Activated CD8-positive, alpha-beta memory T cell treated with anti-CD3 and anti-CD28 coated beads for 24 hours (primary cell): Measurements from ENCODE around the gene RAE1.

Experiments used
- DNase-seq: peaks from one replicate; pipeline ENCODE4 v3.0.0-alpha.2; 2020

Gene RAE1

GRCh38 chr20:57389695-57390603 is 38.9 kb downstream of the RAE1 start:
- DNase-seq: peak; percentile 88

- peak; percentile 91 for DNase-seq
Observed at GRCh38 chr20:57390604-57391438, 39.8 kb downstream of the RAE1 start, which contains the start of gene RBM38. RBM38 (plus strand) TSS chr20:57391396; CDS start chr20:57391582, 186 bp downstream.

DNA sequence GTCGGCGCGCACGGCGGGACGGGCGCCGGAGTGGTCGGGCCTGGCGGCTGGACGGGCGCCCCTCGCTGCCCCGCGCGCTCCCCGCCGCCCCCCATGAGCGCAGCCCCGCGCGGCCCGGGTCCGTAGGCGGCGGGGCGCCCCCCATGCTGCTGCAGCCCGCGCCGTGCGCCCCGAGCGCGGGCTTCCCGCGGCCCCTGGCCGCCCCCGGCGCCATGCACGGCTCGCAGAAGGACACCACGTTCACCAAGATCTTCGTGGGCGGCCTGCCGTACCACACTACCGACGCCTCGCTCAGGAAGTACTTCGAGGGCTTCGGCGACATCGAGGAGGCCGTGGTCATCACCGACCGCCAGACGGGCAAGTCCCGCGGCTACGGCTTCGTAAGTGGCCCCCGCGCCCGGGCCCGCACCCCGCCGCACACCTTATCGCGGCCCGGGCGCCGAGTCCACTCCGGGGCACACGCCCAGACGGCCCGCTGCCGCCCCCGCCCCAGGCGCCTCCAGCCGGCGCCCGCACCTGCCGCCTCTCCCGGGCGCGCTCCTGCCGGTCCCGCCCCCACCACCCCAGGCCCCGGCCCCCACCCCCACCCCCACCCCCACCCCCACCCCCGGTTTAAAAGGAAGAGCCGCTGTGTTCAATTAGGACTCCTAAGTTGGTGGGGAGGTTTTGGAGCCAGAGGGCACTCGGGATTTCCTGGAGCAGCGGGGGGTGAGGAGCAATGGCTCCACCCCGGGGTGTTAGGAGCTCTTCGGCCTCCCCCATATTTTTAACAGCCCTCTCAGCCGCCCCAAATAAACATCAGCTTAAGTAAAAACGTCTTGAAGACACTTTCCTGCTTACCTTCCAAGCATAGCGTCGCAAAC is 40.6 kb downstream of the RAE1 start:
- DNase-seq: peak; percentile 81

DNA sequence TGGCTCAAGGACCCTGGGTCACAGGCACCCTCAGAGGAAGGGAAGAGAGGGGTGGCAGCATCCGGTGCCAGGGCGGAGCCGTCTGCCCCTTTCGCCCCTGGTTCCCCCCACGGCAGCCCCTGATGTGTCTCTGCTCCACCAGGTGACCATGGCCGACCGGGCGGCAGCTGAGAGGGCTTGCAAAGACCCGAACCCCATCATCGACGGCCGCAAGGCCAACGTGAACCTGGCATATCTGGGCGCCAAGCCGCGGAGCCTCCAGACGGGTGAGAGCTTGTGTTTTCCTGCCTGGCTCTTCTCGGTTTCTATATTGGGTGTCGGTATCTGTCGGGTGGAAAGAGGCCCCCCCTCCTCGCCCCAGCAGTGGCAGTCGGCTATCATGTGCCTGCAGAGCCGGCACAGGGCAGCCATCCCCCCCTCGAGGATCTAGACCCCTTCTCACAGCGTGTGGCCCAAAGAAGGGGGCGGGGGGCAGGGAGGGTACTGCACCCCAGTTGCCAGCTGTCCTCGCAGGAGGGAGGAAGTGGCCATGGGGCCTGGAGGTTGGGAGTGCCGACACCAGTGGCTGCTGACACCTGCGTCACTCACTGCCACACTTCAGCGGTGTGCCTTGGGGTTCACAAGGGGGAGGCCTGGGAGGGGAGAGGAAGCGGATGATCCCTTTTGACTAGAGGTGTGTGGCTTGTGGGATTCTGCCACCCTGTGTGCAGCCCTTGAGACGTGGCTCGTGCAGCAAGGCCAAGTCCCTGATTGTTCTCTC is 41.6 kb downstream of the RAE1 start:
- peak; percentile 86 for DNase-seq

DNA sequence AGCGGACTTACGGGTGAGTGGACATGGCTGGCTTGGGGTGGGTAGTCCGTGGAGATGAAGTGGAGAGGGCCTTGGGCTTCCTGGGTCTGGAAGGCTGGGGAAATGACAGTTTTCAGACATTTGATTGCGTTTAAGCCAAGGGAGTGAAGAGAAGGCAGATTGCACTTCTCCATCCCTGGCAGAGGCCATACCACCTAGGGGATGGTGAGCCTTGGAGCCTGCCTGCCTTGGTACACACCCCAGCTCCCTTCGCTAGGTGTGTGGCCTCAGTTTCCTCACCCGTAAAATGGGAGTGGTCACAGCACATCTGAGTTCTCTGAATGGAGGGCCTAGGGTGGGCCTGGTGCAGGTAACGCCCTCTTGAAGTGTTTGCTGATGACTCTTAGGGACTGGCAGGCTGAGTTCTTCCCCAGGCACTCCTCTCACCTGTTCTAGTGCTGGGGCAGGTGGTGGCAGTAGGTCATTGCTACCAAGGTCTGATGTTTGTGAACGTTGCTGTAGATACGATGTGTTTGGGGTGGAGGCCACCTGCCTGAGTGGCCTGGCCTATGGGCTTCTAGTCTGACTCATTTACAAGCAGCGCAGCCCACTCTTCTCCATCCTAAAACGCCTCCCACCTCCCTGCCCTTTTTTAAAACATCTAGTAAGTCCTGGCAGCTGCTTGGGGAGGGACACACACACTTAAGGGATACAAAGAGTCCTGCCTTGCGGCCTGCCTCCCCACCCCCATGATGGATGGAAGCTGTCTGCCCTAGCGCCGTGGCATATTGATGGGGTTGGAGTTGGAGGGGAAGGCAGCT is 42.5 kb downstream of the RAE1 start:
- DNase-seq: no peak

DNA sequence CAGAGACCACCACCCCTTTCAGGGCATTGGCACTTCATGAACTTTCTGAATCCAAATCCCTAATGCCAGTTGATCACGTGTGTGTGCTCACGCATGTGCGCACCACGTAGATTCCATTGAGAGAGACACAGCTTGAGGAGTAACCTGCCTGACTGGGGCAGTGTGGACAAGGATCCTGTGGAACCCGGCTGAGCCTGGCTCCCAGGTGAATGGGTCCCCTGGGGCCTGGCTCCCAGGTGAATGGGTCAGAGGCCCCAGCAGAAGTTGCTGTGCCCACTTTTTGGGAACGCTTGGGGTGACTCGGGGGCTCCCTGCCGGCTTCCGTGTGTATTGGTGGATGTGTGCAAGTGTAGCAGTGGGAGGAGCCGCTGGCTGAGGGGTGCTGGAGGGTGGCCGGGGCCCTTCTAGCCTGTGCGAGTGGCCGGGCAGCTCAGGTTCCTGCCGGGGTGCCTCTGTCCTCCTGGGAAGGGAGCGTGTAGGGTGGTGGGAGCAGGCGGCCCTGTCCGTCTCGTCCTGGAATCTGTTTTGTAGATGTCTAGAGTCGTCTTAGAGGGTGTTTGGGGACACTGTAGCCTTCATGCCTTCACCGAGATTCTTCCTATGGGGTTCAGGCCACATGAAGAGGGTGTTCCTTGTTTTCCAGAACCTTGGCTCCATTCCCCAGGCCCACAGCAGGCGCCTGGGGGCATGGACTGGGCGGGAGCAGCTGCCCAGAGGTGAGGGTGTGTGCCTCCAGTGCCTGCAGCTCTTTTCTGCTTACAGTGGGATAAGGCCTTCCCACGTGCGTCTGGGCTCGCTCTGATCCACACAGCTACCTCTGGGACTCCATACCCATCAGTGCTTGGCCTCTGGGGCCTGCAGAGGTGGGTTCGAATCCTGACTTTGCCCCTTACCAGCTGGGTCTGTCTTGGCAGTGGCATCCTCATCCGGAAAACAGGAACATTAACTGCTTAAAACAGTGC is 43.3 kb downstream of the RAE1 start:
- DNase-seq: no peak

GRCh38 chr20:57395111-57395966 is 44.3 kb downstream of the RAE1 start:
- no peak for DNase-seq

GRCh38 chr20:57396212-57396983 is 45.3 kb downstream of the RAE1 start:
- no peak for DNase-seq

GRCh38 chr20:57396984-57397692 is 46.1 kb downstream of the RAE1 start:
- peak; percentile 73 for DNase-seq

DNA sequence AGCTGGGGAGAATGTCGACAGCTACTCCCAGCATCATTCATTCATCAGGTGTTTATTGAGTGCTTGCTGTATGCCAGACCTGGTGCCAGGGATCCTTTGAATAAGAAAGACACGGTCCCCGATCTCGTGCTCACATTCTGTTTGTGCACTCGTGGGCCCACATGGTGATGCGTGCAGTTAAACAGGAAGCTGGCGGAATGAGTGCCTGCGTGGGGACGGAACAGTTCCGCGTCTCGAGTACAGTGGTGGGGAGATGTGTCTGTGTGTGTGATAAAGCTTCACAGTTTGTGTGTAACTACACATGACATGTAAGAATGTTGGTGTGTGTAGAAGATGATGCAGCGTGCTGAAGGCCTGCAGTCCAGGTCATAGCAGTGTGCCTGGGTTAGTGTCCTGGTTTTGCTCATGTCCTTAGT is 46.6 kb downstream of the RAE1 start:
- peak; percentile 79 for DNase-seq

- DNase-seq: peak; percentile 94
Observed at GRCh38 chr20:57398231-57398821, 47.3 kb downstream of the RAE1 start.

- DNase-seq: no peak
Observed at GRCh38 chr20:57398901-57399535, 48.0 kb downstream of the RAE1 start.

GRCh38 chr20:57399587-57400155 is 48.6 kb downstream of the RAE1 start:
- DNase-seq: peak; percentile 81

- no peak for DNase-seq
Observed at GRCh38 chr20:57400231-57400701, 49.2 kb downstream of the RAE1 start.

- no peak for DNase-seq
Observed at GRCh38 chr20:57400821-57401564, 49.9 kb downstream of the RAE1 start.
